ENCODE measurements around the gene ADAM12. TPM values are rescaled to one million over a fixed set of nuclear protein-coding genes. Genes with fewer than 3 reads are reported as not detected.

The ADAM12 gene
- total and polyA plus RNA-seq, 10 of the 15 experiments (the other 5 are each of a cell fraction or from before 2014, with no cell fraction given): under 0.01 to 0.62 (median 0.04) TPM; not detected in 5

- no peak overlapping the region for H2AFZ ChIP-seq (ENCODE audit: control insufficient read depth, low read depth, low read length)
- no peak overlapping the region for H3K9ac ChIP-seq (ENCODE audit: control insufficient read depth, insufficient read depth, low read length)
- H3K27ac ChIP-seq (ENCODE audit: control insufficient read depth, insufficient read depth): no peak overlapping the region
- intact Hi-C loops (cut with micrococcal nuclease; ENCODE audit: unreplicated experiment): no loop called here
- RAD21 ChIA-PET (ENCODE audit: unreplicated experiment): no interaction called here
- no peak overlapping the region for H3K4me2 ChIP-seq (ENCODE audit: control insufficient read depth, insufficient read depth)
- POLR2A ChIA-PET: no interaction called here
- no peak for ATAC-seq
- H3K36me3 ChIP-seq (ENCODE audit: control insufficient read depth in 2 of 2, insufficient read depth in 2 of 2, low read length in 1 of 2): no peaks in the 10 kb centered on the region
- SMC1A ChIA-PET (ENCODE audit: uncharacterized antibody, unreplicated experiment): no interaction called here
- no peaks in the 10 kb centered on the region for H3K27me3 ChIP-seq (replicated peaks in 1 of 2; ENCODE audit: control insufficient read depth in 2 of 2, insufficient read depth in 2 of 2, low read length in 1 of 2)
- no TSS peak for BruUV-seq (replicated peaks)
- CTCF ChIA-PET: no interaction called here
- no peak for DNase-seq (ENCODE audit: low read depth, low spot score)
- H3K4me3 ChIP-seq: no peak overlapping the region
- no peaks in the 10 kb centered on the region for H3K4me1 ChIP-seq (ENCODE audit: control insufficient read depth, insufficient read depth, low read length)
- H4K20me1 ChIP-seq (ENCODE audit: control insufficient read depth, insufficient read depth): no peaks in the 10 kb centered on the region
- TF ChIP-seq CUX1 (IDR thresholded peaks at IDR 0.05; ENCODE audit: insufficient replicate concordance, low read depth, low read length) (no peak), PAX5 (IDR thresholded peaks at IDR 0.05; ENCODE audit: borderline replicate concordance, low read depth, low read length) (no peak), ZNF24 (IDR thresholded peaks at IDR 0.05) (no peak)
- no peak for FAIRE-seq
- no peaks in the 10 kb centered on the region for H3K79me2 ChIP-seq (ENCODE audit: control insufficient read depth, insufficient read depth, low read length)
- H3K9me3 ChIP-seq (replicated peaks; ENCODE audit: control insufficient read depth, insufficient read depth, low read length): no peaks in the 10 kb centered on the region
- in situ Hi-C loops (cut with MboI): no loop called here
These were observed 13.0 kb downstream of the ADAM12 start for GRCh38 chr10:126375299-126375698.

GRCh38 chr10:126374435-126374834, 13.8 kb downstream of the ADAM12 start:
- CTCF ChIA-PET: no interaction called here
- BruUV-seq (replicated peaks): no TSS peak
- Histone ChIP-seq H3K9me3 (replicated peaks; ENCODE audit: control insufficient read depth, insufficient read depth, low read length) (no peaks in the 10 kb centered on the region), H3K36me3 (ENCODE audit: control insufficient read depth in 2 of 2, insufficient read depth in 2 of 2, low read length in 1 of 2) (no peaks in the 10 kb centered on the region), H3K4me2 (ENCODE audit: control insufficient read depth, insufficient read depth) (no peak overlapping the region), H3K4me3 (no peak overlapping the region), H3K9ac (ENCODE audit: control insufficient read depth, insufficient read depth, low read length) (no peak overlapping the region), H3K27ac (ENCODE audit: control insufficient read depth, insufficient read depth) (no peak overlapping the region), H2AFZ (ENCODE audit: control insufficient read depth, low read depth, low read length) (no peak overlapping the region), H3K27me3 (replicated peaks in 1 of 2; ENCODE audit: control insufficient read depth in 2 of 2, insufficient read depth in 2 of 2, low read length in 1 of 2) (no peaks in the 10 kb centered on the region), H3K4me1 (ENCODE audit: control insufficient read depth, insufficient read depth, low read length) (no peaks in the 10 kb centered on the region), H4K20me1 (ENCODE audit: control insufficient read depth, insufficient read depth) (no peaks in the 10 kb centered on the region), H3K79me2 (ENCODE audit: control insufficient read depth, insufficient read depth, low read length) (no peaks in the 10 kb centered on the region)
- in situ Hi-C loops (cut with MboI): no loop called here
- ATAC-seq (no peak), FAIRE-seq (no peak), DNase-seq (ENCODE audit: low read depth, low spot score) (no peak)
- SMC1A ChIA-PET (ENCODE audit: uncharacterized antibody, unreplicated experiment): no interaction called here
- RAD21 ChIA-PET (ENCODE audit: unreplicated experiment): no interaction called here
- intact Hi-C loops (cut with micrococcal nuclease; ENCODE audit: unreplicated experiment): no loop called here
- POLR2A ChIA-PET: no interaction called here
- WGBS (ENCODE audit: insufficient coverage, insufficient replicate concordance, low lambda C conversion rate, missing lambda C conversion rate): 2% methylated on average over 2 of the region's 2 CpGs
- TF ChIP-seq ZBED1 (IDR thresholded peaks at IDR 0.05; ENCODE audit: borderline replicate concordance) (no peak), TAF1 (IDR thresholded peaks at IDR 0.05; ENCODE audit: borderline replicate concordance, low read depth, low read length) (no peak), NR2C1 (IDR thresholded peaks at IDR 0.05) (no peak), SPI1 (IDR thresholded peaks at IDR 0.05; ENCODE audit: borderline replicate concordance, insufficient read depth, low read depth, low read length) (no peak), ESRRA (IDR thresholded peaks at IDR 0.05; ENCODE audit: low read length) (no peak), ZNF622 (IDR thresholded peaks at IDR 0.05) (no peak), CHD2 (IDR thresholded peaks at IDR 0.05; ENCODE audit: borderline replicate concordance, low read depth, low read length) (no peak), HSF1 (IDR thresholded peaks at IDR 0.05; ENCODE audit: low read depth, low read length) (no peak)

Data from GM12878 (cell line).